Endodermal cell (in vitro differentiated cells): ENCODE data around the gene SCLY. TPM values are rescaled to one million over a fixed set of nuclear protein-coding genes. Genes with fewer than 3 reads are reported as not detected.
A peak's percentile ranks its signal among the peaks of the same experiment; 100 is the strongest.

ENCODE experiments used
- DNase-seq: peaks from one replicate; pipeline ENCODE4 v3.0.0-alpha.2; 2017
- H3K27ac ChIP-seq: 2 replicates; pipeline ENCODE4 v1.5.1; 2013; ENCODE audit warnings: mild to moderate bottlenecking, low read depth, low read length, moderate library complexity
- H3K27me3 ChIP-seq: 2 replicates; pipeline ENCODE4 v1.6.1; 2013; ENCODE audit warnings: mild to moderate bottlenecking, low read length, moderate library complexity; ENCODE audit not compliant: insufficient read depth, control insufficient read depth, poor library complexity, severe bottlenecking
- H3K36me3 ChIP-seq: 2 replicates; pipeline ENCODE4 v1.7.0; 2013; ENCODE audit warnings: mild to moderate bottlenecking, low read length, moderate library complexity; ENCODE audit not compliant: control insufficient read depth, insufficient read depth
- H3K4me1 ChIP-seq: one replicate; pipeline ENCODE4 v1.7.0; 2013; ENCODE audit warnings: low read length; ENCODE audit not compliant: control insufficient read depth, insufficient read depth
- H3K4me3 ChIP-seq: 2 replicates; pipeline ENCODE4 v1.5.1; 2013; ENCODE audit warnings: mild to moderate bottlenecking, low read length, moderate library complexity
- H3K9ac ChIP-seq: 2 replicates; pipeline ENCODE4 v1.6.1; 2013; ENCODE audit warnings: mild to moderate bottlenecking, low read length, moderate library complexity; ENCODE audit not compliant: poor library complexity, severe bottlenecking; ENCODE audit errors: extremely low read depth
- H3K9me3 ChIP-seq: 2 replicates; pipeline ENCODE4 v1.6.1; 2013; ENCODE audit warnings: mild to moderate bottlenecking, low read length, moderate library complexity; ENCODE audit not compliant: control insufficient read depth
- H3K27ac Mint-ChIP-seq: 2 replicates; pipeline ENCODE4 v1.8.0; 2020; ENCODE audit warnings: mixed read lengths
- H3K27me3 Mint-ChIP-seq: 2 replicates; pipeline ENCODE4 v1.8.0; 2021; ENCODE audit warnings: mild to moderate bottlenecking, mixed read lengths; ENCODE audit not compliant: insufficient read depth
- H3K36me3 Mint-ChIP-seq: 2 replicates; pipeline ENCODE4 v1.8.0; 2020; ENCODE audit warnings: low read depth, mixed read lengths
- H3K4me1 Mint-ChIP-seq: 2 replicates; pipeline ENCODE4 v1.8.0; 2020; ENCODE audit warnings: mixed read lengths
- H3K4me3 Mint-ChIP-seq: 2 replicates; pipeline ENCODE4 v1.8.0; 2020; ENCODE audit warnings: mild to moderate bottlenecking, moderate library complexity, mixed read lengths
- H3K9me3 Mint-ChIP-seq: 2 replicates; pipeline ENCODE4 v1.8.0; 2020; ENCODE audit warnings: mild to moderate bottlenecking, mixed read lengths
- CTCF ChIP-seq: fragments of 200-600 bp; sonication (generic); conservative IDR thresholded peaks from 2 replicates; pipeline ENCODE4 v1.5.0; 2021; ENCODE audit warnings: antibody characterized with exemption, mild to moderate bottlenecking
- WGBS, 2 experiments: methylation state at CpG; one replicate each; pipeline versions ENCODE4 v1.1.5 to v1.1.7; 2013; ENCODE audit warnings: missing lambda C conversion rate in 2 of 2, mixed read lengths in 1 of 2; ENCODE audit not compliant: insufficient coverage in 1 of 2, insufficient read length in 1 of 2; 5-methylcytosine and 5-hydroxymethylcytosine counted together
- total RNA-seq, 2 donors: library from RNA; stranded (reverse); fragmentation: NEBNext Ultra II Directional in 1 of 2; extraction: Animal tissue kit (Norgen Biotek cat#: 25700) in 1 of 2; gene quantifications; 2 replicates in 1 of 2; 3 replicates in 1 of 2; pipeline ENCODE4 v1.2.1, GENCODE V29; 2021

Gene SCLY
- total RNA-seq, 2 donors from 2014 or later, result 39.0 to 45.0 TPM

DNA sequence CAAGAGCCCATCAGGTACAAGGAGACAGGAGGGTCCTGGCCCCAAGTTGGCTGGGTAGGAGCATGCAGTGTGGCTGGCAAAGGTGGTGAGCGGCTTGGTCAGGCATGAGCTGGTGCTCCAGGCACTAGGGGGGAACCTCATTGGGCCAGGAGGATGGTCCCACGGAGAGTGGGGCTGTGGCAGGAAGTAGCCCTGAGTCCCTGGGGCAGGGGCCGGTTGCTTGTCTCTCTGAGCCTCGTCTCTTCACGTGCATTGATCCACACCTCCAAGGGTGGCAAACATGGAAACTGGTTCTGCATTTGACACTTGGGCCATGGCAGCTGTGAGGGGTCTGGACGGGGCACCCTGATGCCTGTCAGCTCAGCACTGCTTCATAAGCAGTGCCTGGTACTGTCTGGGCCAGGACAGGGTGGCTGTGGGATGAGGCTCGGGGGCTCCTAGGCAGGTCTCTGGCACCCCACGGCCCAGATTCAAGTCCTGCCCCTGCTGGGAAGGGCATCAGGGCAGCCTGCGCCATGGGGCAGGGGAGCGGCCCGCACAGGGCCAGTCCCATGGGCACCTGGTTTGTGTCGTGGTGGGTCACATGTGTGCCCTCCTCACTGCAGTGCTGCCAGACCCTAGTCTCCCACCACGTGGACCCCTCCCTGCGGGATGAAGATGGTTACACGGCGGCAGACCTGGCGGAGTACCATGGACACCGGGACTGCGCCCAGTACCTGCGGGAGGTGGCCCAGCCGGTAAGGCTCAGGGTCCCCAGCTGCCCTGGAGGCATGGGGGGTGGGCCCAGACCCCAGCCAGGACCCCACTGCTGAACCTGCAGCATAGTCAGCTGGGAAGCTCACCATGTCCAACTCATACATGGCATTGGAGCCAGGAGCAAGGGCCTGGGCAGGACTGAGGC, 55.7 kb downstream of the SCLY start:
- Mint-ChIP-seq H3K4me3 (no peak overlapping the region), H3K9me3 (peaks cover 2% of the 10 kb centered on the region), H3K27me3 (peaks cover 8% of the 10 kb centered on the region), H3K4me1 (no peaks in the 10 kb centered on the region), H3K36me3 (no peaks in the 10 kb centered on the region), H3K27ac (no peak overlapping the region)
- no peaks in the 10 kb centered on the region for H3K4me1 ChIP-seq
- peak; percentile 30 for DNase-seq
- no peak overlapping the region for H3K9ac ChIP-seq
- peaks cover 6% of the 10 kb centered on the region for H3K27me3 ChIP-seq
- TF ChIP-seq CTCF, result no peak
- H3K9me3 ChIP-seq, result peaks cover 10% of the 10 kb centered on the region
- 92 to 97% methylated on average over 19 to 21 of the region's 21 CpGs for WGBS, 2 experiments
- H3K27ac ChIP-seq, result no peak overlapping the region
- no peak overlapping the region for H3K4me3 ChIP-seq
- no peaks in the 10 kb centered on the region for H3K36me3 ChIP-seq

DNA sequence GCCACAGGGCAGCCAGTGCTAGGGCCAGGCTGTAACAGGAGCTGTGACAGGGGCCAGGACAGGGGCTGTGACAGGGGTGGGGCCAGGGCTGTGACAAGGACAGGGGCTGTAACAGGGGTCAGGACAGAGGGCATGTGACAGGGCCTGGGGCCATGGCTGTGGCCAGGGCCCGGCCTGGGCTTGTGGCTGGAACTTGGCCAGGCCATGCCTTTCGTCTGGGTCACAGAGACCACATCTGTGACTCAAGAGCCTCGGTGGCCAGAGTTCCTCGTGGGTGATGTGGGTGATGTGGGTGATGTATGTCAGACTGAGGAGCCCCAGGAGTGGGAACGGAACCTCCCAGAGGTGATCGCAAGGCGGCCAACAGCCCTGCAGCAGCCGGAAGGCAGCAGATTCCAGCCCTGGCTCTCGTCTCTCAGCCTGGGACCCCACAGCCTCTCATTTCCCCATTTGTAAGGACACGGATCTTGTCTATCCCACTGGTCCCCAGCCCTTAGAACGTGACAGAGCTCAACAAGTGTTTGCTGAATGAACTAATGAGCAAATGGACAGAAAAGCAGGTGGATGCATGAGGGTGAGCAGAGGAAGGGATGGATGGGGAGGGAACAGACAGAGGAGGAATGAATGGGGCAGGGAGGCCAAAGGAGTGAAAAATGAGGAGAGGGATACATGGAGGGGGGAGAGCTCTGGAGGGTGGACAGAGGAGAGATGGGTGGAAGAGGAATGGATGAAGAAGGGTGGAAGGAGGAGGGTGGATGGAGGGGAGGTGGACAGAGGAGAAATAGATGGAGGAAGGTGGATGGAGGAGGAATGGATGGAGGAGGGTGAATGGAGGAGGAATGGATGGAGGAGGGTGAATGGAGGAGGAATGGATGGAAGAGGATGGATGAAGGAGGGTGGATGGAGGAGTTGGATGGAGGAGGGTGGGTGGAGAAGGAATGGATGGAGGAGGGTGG, 56.7 kb downstream of the SCLY start:
- TF ChIP-seq CTCF, result no peak
- no peak overlapping the region for H3K9ac ChIP-seq
- WGBS, 2 experiments, result 78 to 86% methylated on average over 7 to 11 of the region's 11 CpGs
- Mint-ChIP-seq H3K36me3 (no peaks in the 10 kb centered on the region), H3K27me3 (peaks cover 8% of the 10 kb centered on the region), H3K9me3 (no peaks in the 10 kb centered on the region), H3K4me3 (no peak overlapping the region), H3K27ac (no peak overlapping the region), H3K4me1 (no peaks in the 10 kb centered on the region)
- H3K9me3 ChIP-seq, result peaks cover 8% of the 10 kb centered on the region
- H3K27me3 ChIP-seq, result peaks cover 6% of the 10 kb centered on the region
- no peak overlapping the region for H3K4me3 ChIP-seq
- peak; percentile 30 for DNase-seq
- no peaks in the 10 kb centered on the region for H3K4me1 ChIP-seq
- no peak overlapping the region for H3K27ac ChIP-seq
- H3K36me3 ChIP-seq, result no peaks in the 10 kb centered on the region

GRCh38 chr2:238119756-238120462, 59.1 kb downstream of the SCLY start:
- H3K9ac ChIP-seq, result no peak overlapping the region
- H3K4me3 Mint-ChIP-seq, result no peak overlapping the region
- no peaks in the 10 kb centered on the region for H3K9me3 Mint-ChIP-seq
- H3K27ac Mint-ChIP-seq, result no peak overlapping the region
- 79 to 84% methylated on average over 12 to 15 of the region's 15 CpGs for WGBS, 2 experiments
- H3K36me3 ChIP-seq, result no peaks in the 10 kb centered on the region
- no peak for DNase-seq
- H3K4me1 Mint-ChIP-seq, result no peaks in the 10 kb centered on the region
- H3K4me3 ChIP-seq, result no peak overlapping the region
- H3K4me1 ChIP-seq, result no peaks in the 10 kb centered on the region
- peaks cover 8% of the 10 kb centered on the region for H3K27me3 Mint-ChIP-seq
- H3K27ac ChIP-seq, result no peak overlapping the region
- H3K27me3 ChIP-seq, result peaks cover 6% of the 10 kb centered on the region
- no peaks in the 10 kb centered on the region for H3K9me3 ChIP-seq
- no peaks in the 10 kb centered on the region for H3K36me3 Mint-ChIP-seq
- TF ChIP-seq CTCF, result no peak
